ENCODE results near the gene DSC1.
"Not testable (repeated sequence)": the region's sequence is repeated elsewhere in the genome, so short reads cannot be mapped to it uniquely, and the experiment has no call there.

DSC1 gene

GRCh38 chr18:31170335-31170734 is 7.7 kb upstream of the DSC1 start:
- DNase-seq: no peak

GRCh38 chr18:31162419-31162793 is 250 bp downstream of the DSC1 start:
- DNase-seq: no peak

GRCh38 chr18:31161757-31162418 is 768 bp downstream of the DSC1 start:
- DNase-seq: no peak

GRCh38 chr18:31156821-31157763 is 5.6 kb downstream of the DSC1 start:
- no peak for DNase-seq

GRCh38 chr18:31155498-31155897 is 7.2 kb downstream of the DSC1 start:
- DNase-seq: no peak

- no peak for DNase-seq
These were observed 8.5 kb downstream of the DSC1 start for GRCh38 chr18:31154181-31154580.

- DNase-seq: no peak
These were observed 13.3 kb downstream of the DSC1 start for GRCh38 chr18:31149351-31149750.

GRCh38 chr18:31148600-31148999 is 14.1 kb downstream of the DSC1 start:
- DNase-seq: no peak

GRCh38 chr18:31146809-31147208 is 15.8 kb downstream of the DSC1 start:
- no peak for DNase-seq

GRCh38 chr18:31143025-31143424 is 19.6 kb downstream of the DSC1 start:
- DNase-seq: no peak

GRCh38 chr18:31138709-31139108 is 23.9 kb downstream of the DSC1 start:
- no peak for DNase-seq

- no peak for DNase-seq
These were observed 27.6 kb downstream of the DSC1 start for GRCh38 chr18:31134988-31135529.

GRCh38 chr18:31129398-31130115 is 33.1 kb downstream of the DSC1 start:
- no peak for DNase-seq

GRCh38 chr18:31125878-31126277 is 36.8 kb downstream of the DSC1 start:
- DNase-seq: no peak

GRCh38 chr18:31123125-31123524 is 39.5 kb downstream of the DSC1 start:
- not testable (repeated sequence) for DNase-seq

GRCh38 chr18:31120594-31120993 is 42.1 kb downstream of the DSC1 start:
- no peak for DNase-seq

GRCh38 chr18:31116853-31117595 is 45.6 kb downstream of the DSC1 start:
- DNase-seq: no peak

- DNase-seq: no peak
These were observed 49.9 kb downstream of the DSC1 start for GRCh38 chr18:31112804-31113203.

- DNase-seq: no peak
These were observed 56.9 kb downstream of the DSC1 start for GRCh38 chr18:31105733-31106132.

GRCh38 chr18:31104444-31104843 is 58.2 kb downstream of the DSC1 start:
- DNase-seq: no peak

- no peak for DNase-seq
These were observed 59.2 kb downstream of the DSC1 start for GRCh38 chr18:31103423-31103822.

GRCh38 chr18:31102941-31103340 is 59.7 kb downstream of the DSC1 start:
- DNase-seq: no peak

Data from activated CD4-positive, CD25-positive, alpha-beta regulatory T cell treated with anti-CD3 and anti-CD28 coated beads, Interleukin-2, amount 50 U/mL, for 72 hours (primary cell).